BJ (cell line): ENCODE measurements around the gene POMP. TPM values are rescaled to one million over a fixed set of nuclear protein-coding genes. Genes with fewer than 3 reads are reported as not detected.

Experiments used
- CTCF ChIA-PET: fragments of 350-600 bp; formaldehyde crosslinking; extraction: SDS; loops from one replicate; lab custom pipeline; 2021; ENCODE audit warnings: antibody characterized with exemption, inconsistent platforms; lab: Yijun Ruan, JAX
- POLR2A ChIA-PET: fragments of 300-600 bp; sonication (Branson Sonifier 250); formaldehyde crosslinking; extraction: SDS; loops from one replicate; lab custom pipeline; 2021; ENCODE audit warnings: antibody characterized with exemption; lab: Charles Lee
- DNase-seq: peaks from one replicate; pipeline ENCODE4 v3.0.0-alpha.2; 2011; ENCODE audit warnings: low read depth
- H3K27me3 ChIP-seq: 2 replicates; pipeline ENCODE4 v1.6.0; 2011; ENCODE audit warnings: low read length; ENCODE audit not compliant: control insufficient read depth, insufficient read depth
- H3K36me3 ChIP-seq: 2 replicates; pipeline ENCODE4 v1.5.1; 2011; ENCODE audit warnings: low read length; ENCODE audit not compliant: control insufficient read depth, insufficient read depth
- H3K4me3 ChIP-seq: 2 replicates; pipeline ENCODE4 v1.5.1; 2011; ENCODE audit warnings: low read depth, mild to moderate bottlenecking, control low read depth, low read length
- polyA minus RNA-seq: library from RNA; depleted of rRNA, polyadenylated mRNA; stranded (reverse); fragments of >200 nt; gene quantifications from 2 replicates; pipeline ENCODE4 v1.2.3, GENCODE V29; 2011; rRNA and poly(A)+ RNA removed
- polyA plus RNA-seq: library from polyadenylated mRNA; depleted of rRNA; stranded (reverse); fragments of >200 nt; gene quantifications from 2 replicates; pipeline ENCODE4 v1.2.3, GENCODE V29; 2011; rRNA removed
- TF ChIP-seq, protein P1 (sequence below): IDR thresholded peaks from 2 replicates; pipeline ENCODE4 v1.5.1; 2011; ENCODE audit warnings: low read depth, mild to moderate bottlenecking, control low read depth, inconsistent platforms, low read length, moderate library complexity; ENCODE audit not compliant: insufficient read depth

POMP gene, protein sequence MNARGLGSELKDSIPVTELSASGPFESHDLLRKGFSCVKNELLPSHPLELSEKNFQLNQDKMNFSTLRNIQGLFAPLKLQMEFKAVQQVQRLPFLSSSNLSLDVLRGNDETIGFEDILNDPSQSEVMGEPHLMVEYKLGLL
- polyA plus RNA-seq: 25.9 and 94.0 TPM in 2 replicates
- 20.3 and 23.1 TPM in 2 replicates for polyA minus RNA-seq

- peak; percentile 50 for DNase-seq
- TF ChIP-seq, protein P1, sequence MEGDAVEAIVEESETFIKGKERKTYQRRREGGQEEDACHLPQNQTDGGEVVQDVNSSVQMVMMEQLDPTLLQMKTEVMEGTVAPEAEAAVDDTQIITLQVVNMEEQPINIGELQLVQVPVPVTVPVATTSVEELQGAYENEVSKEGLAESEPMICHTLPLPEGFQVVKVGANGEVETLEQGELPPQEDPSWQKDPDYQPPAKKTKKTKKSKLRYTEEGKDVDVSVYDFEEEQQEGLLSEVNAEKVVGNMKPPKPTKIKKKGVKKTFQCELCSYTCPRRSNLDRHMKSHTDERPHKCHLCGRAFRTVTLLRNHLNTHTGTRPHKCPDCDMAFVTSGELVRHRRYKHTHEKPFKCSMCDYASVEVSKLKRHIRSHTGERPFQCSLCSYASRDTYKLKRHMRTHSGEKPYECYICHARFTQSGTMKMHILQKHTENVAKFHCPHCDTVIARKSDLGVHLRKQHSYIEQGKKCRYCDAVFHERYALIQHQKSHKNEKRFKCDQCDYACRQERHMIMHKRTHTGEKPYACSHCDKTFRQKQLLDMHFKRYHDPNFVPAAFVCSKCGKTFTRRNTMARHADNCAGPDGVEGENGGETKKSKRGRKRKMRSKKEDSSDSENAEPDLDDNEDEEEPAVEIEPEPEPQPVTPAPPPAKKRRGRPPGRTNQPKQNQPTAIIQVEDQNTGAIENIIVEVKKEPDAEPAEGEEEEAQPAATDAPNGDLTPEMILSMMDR: no peak
- peak within 1 kb of the TSS; percentile 61 for H3K4me3 ChIP-seq
- no peaks in the 10 kb centered on the region; the same call in none of the 2 replicates for H3K36me3 ChIP-seq
- no peaks in the 10 kb centered on the region for H3K27me3 ChIP-seq
- ChIA-PET CTCF (interaction anchor here (0.8 to 1.9 kb wide), 7 partner anchors 19 to 353 kb away, joined by 3 to 5 read pairs (median 4); no protein-coding TSS in a partner anchor), POLR2A (interaction anchor here (0.6 kb wide), 2 partner anchors 137 to 324 kb away, joined by 3 read pairs; no protein-coding TSS in a partner anchor)
Measured at GRCh38 chr13:28658796-28659620, at the start of gene POMP. POMP (plus strand) TSS chr13:28659130; CDS start chr13:28659185, 55 bp downstream.

DNA sequence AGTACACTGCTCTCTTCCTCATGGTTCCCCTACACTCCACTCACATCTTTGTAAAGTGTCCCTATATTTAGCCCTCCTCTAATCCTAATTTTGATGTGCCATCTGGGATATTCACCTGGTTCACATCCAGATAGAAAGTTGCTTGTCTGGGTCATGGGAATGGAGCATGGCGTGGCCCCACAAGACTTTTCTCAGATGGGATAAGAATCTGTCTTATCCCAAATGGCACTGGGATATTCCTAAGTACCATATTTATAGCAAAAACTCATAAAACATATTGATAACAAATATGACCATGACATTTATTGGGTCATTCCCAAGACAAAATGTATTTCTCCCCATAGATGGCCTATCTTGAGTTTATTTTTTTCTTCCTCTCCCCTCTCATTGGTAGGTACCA is 49.5 kb upstream of the POMP start:
- CTCF ChIA-PET: interaction anchor here (1.0 kb wide), 1 partner anchor 8 kb away, joined by 3 read pairs; no protein-coding TSS in a partner anchor
- Histone ChIP-seq H3K4me3 (no peak overlapping the region), H3K36me3 (no peaks in the 10 kb centered on the region)

DNA sequence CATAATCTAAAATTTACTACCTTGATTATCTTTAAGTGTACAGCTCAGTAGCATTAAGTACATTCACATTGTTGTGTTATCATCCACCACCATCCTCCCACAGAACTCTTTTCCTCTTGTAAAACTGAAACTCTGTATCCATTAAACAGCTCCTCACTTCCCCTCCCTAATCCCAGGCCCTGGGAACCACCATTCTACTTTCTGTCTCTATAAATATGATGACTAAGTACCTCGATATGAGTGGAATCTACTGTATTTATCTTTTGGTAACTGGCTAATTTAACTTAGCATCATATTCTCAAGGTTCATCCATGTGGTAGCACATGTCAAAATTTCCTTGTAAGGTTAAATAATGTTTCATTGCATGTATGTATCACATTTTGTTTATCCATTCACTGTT is 49.0 kb upstream of the POMP start:
- CTCF ChIA-PET: interaction anchor here (1.0 kb wide), 1 partner anchor 8 kb away, joined by 3 read pairs; no protein-coding TSS in a partner anchor
- TF ChIP-seq, protein P1: no peak
- Histone ChIP-seq H3K4me3 (no peak overlapping the region), H3K36me3 (no peaks in the 10 kb centered on the region), H3K27me3 (no peaks in the 10 kb centered on the region)
- POLR2A ChIA-PET: interaction anchor here (0.6 to 1.1 kb wide), 2 partner anchors 25 to 184 kb away, joined by 3 to 11 read pairs; no protein-coding TSS in a partner anchor
- peak; percentile 77 for DNase-seq

More for the DNA sequence above, 49.5 kb upstream of the POMP start:
- DNase-seq: no peak
- POLR2A ChIA-PET: interaction anchor here (1.1 kb wide), 1 partner anchor 24 kb away, joined by 3 read pairs; no protein-coding TSS in a partner anchor
- H3K27me3 ChIP-seq: no peaks in the 10 kb centered on the region
- TF ChIP-seq, protein P1: no peak

- ChIA-PET POLR2A (no interaction called here), CTCF (no interaction called here)
- Histone ChIP-seq H3K27me3 (no peaks in the 10 kb centered on the region), H3K4me3 (no peak overlapping the region), H3K36me3 (no peaks in the 10 kb centered on the region)
- DNase-seq: no peak
- TF ChIP-seq, protein P1: no peak
Measured at GRCh38 chr13:28610996-28611395, 47.9 kb upstream of the POMP start.

GRCh38 chr13:28611654-28612131 is 47.2 kb upstream of the POMP start:
- TF ChIP-seq, protein P1: no peak
- H3K27me3 ChIP-seq: no peaks in the 10 kb centered on the region
- ChIA-PET POLR2A (no interaction called here), CTCF (no interaction called here)
- H3K36me3 ChIP-seq: no peaks in the 10 kb centered on the region
- DNase-seq: no peak
- no peak overlapping the region for H3K4me3 ChIP-seq
